Hepatocyte (in vitro differentiated cells): ENCODE measurements around the gene LHFPL3. TPM values are rescaled to one million over a fixed set of nuclear protein-coding genes. Genes with fewer than 3 reads are reported as not detected.
A peak's percentile ranks its signal among the peaks of the same experiment; 100 is the strongest.

ENCODE experiments used
- DNase-seq: peaks from one replicate; pipeline ENCODE4 v3.0.0-alpha.2; 2016; ENCODE audit warnings: low spot score
- H2AFZ ChIP-seq: fragments of 200-600 bp; sonication (generic); 2 replicates; pipeline ENCODE4 v1.6.0; 2016; ENCODE audit warnings: antibody characterized with exemption, mild to moderate bottlenecking
- H3K27ac ChIP-seq: fragments of 200-600 bp; sonication (generic); 2 replicates; pipeline ENCODE4 v1.5.1; 2016; ENCODE audit warnings: mild to moderate bottlenecking
- H3K27me3 ChIP-seq: fragments of 200-600 bp; sonication (generic); 2 replicates; pipeline ENCODE4 v1.6.1; 2016
- H3K36me3 ChIP-seq: fragments of 200-600 bp; sonication (generic); replicated peaks from 2 replicates; pipeline ENCODE4 v1.5.1; 2016; ENCODE audit warnings: low read depth; ENCODE audit not compliant: insufficient read depth
- H3K4me1 ChIP-seq: fragments of 200-600 bp; sonication (generic); 2 replicates; pipeline ENCODE4 v1.5.1; 2016; ENCODE audit warnings: mild to moderate bottlenecking, moderate library complexity; ENCODE audit not compliant: insufficient read depth
- H3K4me2 ChIP-seq: fragments of 200-600 bp; sonication (generic); 2 replicates; pipeline ENCODE4 v1.6.0; 2016
- H3K4me3 ChIP-seq: fragments of 200-600 bp; sonication (generic); 2 replicates; pipeline ENCODE4 v1.5.1; 2016; ENCODE audit warnings: mild to moderate bottlenecking
- H3K79me2 ChIP-seq: fragments of 200-600 bp; sonication (generic); 2 replicates; pipeline ENCODE4 v1.6.0; 2017; ENCODE audit warnings: mild to moderate bottlenecking
- H3K9me2 ChIP-seq: fragments of 200-600 bp; sonication (generic); replicated peaks from 2 replicates; pipeline ENCODE4 v1.6.0; 2017; ENCODE audit warnings: mild to moderate bottlenecking; ENCODE audit not compliant: insufficient read depth
- H3K9me3 ChIP-seq: fragments of 200-600 bp; sonication (generic); 2 replicates; pipeline ENCODE4 v1.5.1; 2016; ENCODE audit warnings: low read depth, mild to moderate bottlenecking
- H4K20me1 ChIP-seq: fragments of 200-600 bp; sonication (generic); 2 replicates; pipeline ENCODE4 v1.6.0; 2016; ENCODE audit warnings: mild to moderate bottlenecking; ENCODE audit not compliant: insufficient read depth, poor library complexity, severe bottlenecking
- CTCF ChIP-seq: fragments of 200-600 bp; sonication (generic); IDR thresholded peaks from 2 replicates; pipeline ENCODE4 v1.5.1; 2016; ENCODE audit warnings: antibody characterized with exemption, mild to moderate bottlenecking; ENCODE audit not compliant: poor library complexity
- EZH2 ChIP-seq: fragments of 200-600 bp; sonication (generic); IDR thresholded peaks from 2 replicates; pipeline ENCODE4 v1.6.1; 2016; ENCODE audit warnings: antibody characterized with exemption, mild to moderate bottlenecking, borderline replicate concordance
- EZH2phosphoT487 ChIP-seq: fragments of 200-600 bp; sonication (generic); IDR thresholded peaks from one replicate; pipeline ENCODE4 v1.6.1; 2018; ENCODE audit warnings: antibody characterized with exemption, mild to moderate bottlenecking, low read depth, moderate library complexity; ENCODE audit not compliant: unreplicated experiment, severe bottlenecking
- WGBS: methylation state at CpG from one replicate; pipeline ENCODE4 v1.1.6; 2016; ENCODE audit warnings: low lambda C conversion rate; ENCODE audit errors: missing lambda C conversion rate; 5-methylcytosine and 5-hydroxymethylcytosine counted together
- polyA plus RNA-seq: library from polyadenylated mRNA; unstranded; fragments of >200 nt; fragmentation: Nextera tagmentation; extraction: Ambion mirVana; gene quantifications from 2 replicates; pipeline ENCODE4 v1.2.1, GENCODE V29; 2016
- total RNA-seq: library from RNA; depleted of rRNA; stranded (reverse); fragments of >200 nt; gene quantifications from 2 replicates; pipeline ENCODE4 v1.2.3, GENCODE V29; 2014

The LHFPL3 gene
- total and polyA plus RNA-seq, 2 experiments from 2014 or later, result not detected

- Histone ChIP-seq H3K79me2 (no peaks in the 10 kb centered on the region), H3K36me3 (no peaks in the 10 kb centered on the region), H3K4me1 (no peaks in the 10 kb centered on the region), H3K27me3 (no peaks in the 10 kb centered on the region), H3K4me2 (no peak overlapping the region), H3K9me2 (no peaks in the 10 kb centered on the region), H3K9me3 (no peaks in the 10 kb centered on the region), H3K27ac (no peak overlapping the region), H3K4me3 (no peak overlapping the region), H4K20me1 (no peaks in the 10 kb centered on the region), H2AFZ (no peak overlapping the region)
- WGBS, result 57% methylated on average over 3 of the region's 3 CpGs
- TF ChIP-seq EZH2 (no peak), EZH2phosphoT487 (no peak), CTCF (no peak)
- no peak for DNase-seq
Observed at GRCh38 chr7:104621321-104621720, 292.9 kb downstream of the LHFPL3 start.

- no peak for TF ChIP-seq EZH2phosphoT487
- TF ChIP-seq CTCF, result no peak
- TF ChIP-seq EZH2, result no peak
- Histone ChIP-seq H2AFZ (no peak overlapping the region), H3K36me3 (no peaks in the 10 kb centered on the region), H3K27me3 (no peaks in the 10 kb centered on the region), H3K4me3 (no peak overlapping the region), H3K9me2 (no peaks in the 10 kb centered on the region), H3K79me2 (no peaks in the 10 kb centered on the region), H4K20me1 (no peaks in the 10 kb centered on the region), H3K4me2 (no peak overlapping the region), H3K27ac (no peak overlapping the region), H3K4me1 (no peaks in the 10 kb centered on the region), H3K9me3 (no peaks in the 10 kb centered on the region)
- no peak for DNase-seq
Observed at GRCh38 chr7:104625956-104626355, 297.6 kb downstream of the LHFPL3 start.

GRCh38 chr7:104627516-104627915, 299.1 kb downstream of the LHFPL3 start:
- Histone ChIP-seq H3K79me2 (no peaks in the 10 kb centered on the region), H3K27me3 (no peaks in the 10 kb centered on the region), H3K27ac (no peak overlapping the region), H3K4me1 (no peaks in the 10 kb centered on the region), H3K4me2 (no peak overlapping the region), H3K4me3 (no peak overlapping the region), H4K20me1 (no peaks in the 10 kb centered on the region), H3K9me2 (no peaks in the 10 kb centered on the region), H2AFZ (no peak overlapping the region), H3K9me3 (no peaks in the 10 kb centered on the region), H3K36me3 (no peaks in the 10 kb centered on the region)
- WGBS, result 13% methylated on average over 2 of the region's 2 CpGs
- TF ChIP-seq EZH2 (no peak), EZH2phosphoT487 (no peak)
- peak; percentile 64 for DNase-seq

- WGBS, result 76% methylated on average over 1 of the region's 1 CpG
- no peak for TF ChIP-seq EZH2phosphoT487
- no peak for TF ChIP-seq EZH2
- Histone ChIP-seq H3K36me3 (no peaks in the 10 kb centered on the region), H3K4me3 (no peak overlapping the region), H3K9me3 (no peaks in the 10 kb centered on the region), H2AFZ (no peak overlapping the region), H4K20me1 (no peaks in the 10 kb centered on the region), H3K79me2 (no peaks in the 10 kb centered on the region), H3K27ac (no peak overlapping the region), H3K27me3 (no peaks in the 10 kb centered on the region), H3K4me2 (no peak overlapping the region), H3K4me1 (no peaks in the 10 kb centered on the region), H3K9me2 (no peaks in the 10 kb centered on the region)
- DNase-seq, result no peak
Observed at GRCh38 chr7:104628017-104628416, 299.6 kb downstream of the LHFPL3 start.
